NCI-H1436 (cell line): ENCODE data around the gene CHPF2.

ENCODE experiments used
- DNase-seq: peaks from one replicate; lab custom pipeline; 2025; lab: John Stamatoyannopoulos, UW

Gene CHPF2

DNA sequence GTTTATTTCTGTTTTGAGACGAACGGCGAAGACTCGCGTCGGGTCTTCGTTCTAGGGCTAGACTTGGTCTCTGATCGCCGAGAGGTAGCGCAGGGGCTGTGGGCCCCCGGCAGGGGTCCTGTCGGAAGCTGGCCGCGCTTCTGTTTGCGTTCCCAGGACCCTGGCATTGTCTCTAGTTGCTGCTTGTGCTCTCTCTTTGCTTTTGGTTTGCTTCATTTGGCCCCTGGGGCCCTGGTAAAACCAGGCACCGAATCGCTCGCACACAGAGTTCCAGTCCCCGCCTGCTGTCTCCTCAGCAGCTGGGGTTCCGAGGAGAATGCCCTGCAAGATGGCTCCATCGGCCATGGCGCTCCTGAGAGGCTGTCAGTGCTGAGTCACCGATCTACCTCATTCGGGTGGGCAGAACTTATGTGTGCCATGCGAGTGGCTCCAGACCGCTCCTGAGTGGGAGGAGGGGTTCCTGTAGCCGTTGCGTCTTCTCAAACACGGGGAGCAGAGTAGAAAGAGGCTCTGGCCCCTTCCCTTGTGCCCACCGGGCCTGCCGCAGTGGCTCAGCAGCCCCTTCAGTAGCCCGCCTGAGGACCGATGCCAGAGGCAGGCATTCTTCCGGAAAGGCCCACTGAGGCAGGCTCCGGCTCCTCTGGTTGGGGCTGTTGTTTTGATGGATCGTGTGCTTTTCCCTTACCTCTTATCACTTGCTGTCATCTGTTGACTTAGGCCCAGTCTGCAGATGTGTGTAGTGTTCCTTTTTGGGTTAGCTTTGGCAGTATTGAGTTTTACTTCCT is 826 bp downstream of the CHPF2 start:
- no peak for DNase-seq

DNA sequence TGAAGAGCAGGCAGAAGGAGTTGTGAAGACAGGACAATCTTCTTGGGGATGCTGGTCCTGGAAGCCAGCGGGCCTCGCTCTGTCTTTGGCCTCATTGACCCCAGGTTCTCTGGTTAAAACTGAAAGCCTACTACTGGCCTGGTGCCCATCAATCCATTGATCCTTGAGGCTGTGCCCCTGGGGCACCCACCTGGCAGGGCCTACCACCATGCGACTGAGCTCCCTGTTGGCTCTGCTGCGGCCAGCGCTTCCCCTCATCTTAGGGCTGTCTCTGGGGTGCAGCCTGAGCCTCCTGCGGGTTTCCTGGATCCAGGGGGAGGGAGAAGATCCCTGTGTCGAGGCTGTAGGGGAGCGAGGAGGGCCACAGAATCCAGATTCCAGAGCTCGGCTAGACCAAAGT is 1.5 kb downstream of the CHPF2 start:
- DNase-seq = no peak

- DNase-seq = no peak
Observed at GRCh38 chr7:151235091-151235787, 3.0 kb downstream of the CHPF2 start.

- DNase-seq = no peak
Observed at GRCh38 chr7:151236406-151236805, 4.1 kb downstream of the CHPF2 start.

GRCh38 chr7:151237244-151238189 is 5.2 kb downstream of the CHPF2 start:
- no peak for DNase-seq

DNA sequence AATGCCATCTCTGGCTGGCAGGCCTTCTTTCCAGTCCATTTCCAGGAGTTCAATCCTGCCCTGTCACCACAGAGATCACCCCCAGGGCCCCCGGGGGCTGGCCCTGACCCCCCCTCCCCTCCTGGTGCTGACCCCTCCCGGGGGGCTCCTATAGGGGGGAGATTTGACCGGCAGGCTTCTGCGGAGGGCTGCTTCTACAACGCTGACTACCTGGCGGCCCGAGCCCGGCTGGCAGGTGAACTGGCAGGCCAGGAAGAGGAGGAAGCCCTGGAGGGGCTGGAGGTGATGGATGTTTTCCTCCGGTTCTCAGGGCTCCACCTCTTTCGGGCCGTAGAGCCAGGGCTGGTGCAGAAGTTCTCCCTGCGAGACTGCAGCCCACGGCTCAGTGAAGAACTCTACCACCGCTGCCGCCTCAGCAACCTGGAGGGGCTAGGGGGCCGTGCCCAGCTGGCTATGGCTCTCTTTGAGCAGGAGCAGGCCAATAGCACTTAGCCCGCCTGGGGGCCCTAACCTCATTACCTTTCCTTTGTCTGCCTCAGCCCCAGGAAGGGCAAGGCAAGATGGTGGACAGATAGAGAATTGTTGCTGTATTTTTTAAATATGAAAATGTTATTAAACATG is 6.0 kb downstream of the CHPF2 start:
- no peak for DNase-seq

DNA sequence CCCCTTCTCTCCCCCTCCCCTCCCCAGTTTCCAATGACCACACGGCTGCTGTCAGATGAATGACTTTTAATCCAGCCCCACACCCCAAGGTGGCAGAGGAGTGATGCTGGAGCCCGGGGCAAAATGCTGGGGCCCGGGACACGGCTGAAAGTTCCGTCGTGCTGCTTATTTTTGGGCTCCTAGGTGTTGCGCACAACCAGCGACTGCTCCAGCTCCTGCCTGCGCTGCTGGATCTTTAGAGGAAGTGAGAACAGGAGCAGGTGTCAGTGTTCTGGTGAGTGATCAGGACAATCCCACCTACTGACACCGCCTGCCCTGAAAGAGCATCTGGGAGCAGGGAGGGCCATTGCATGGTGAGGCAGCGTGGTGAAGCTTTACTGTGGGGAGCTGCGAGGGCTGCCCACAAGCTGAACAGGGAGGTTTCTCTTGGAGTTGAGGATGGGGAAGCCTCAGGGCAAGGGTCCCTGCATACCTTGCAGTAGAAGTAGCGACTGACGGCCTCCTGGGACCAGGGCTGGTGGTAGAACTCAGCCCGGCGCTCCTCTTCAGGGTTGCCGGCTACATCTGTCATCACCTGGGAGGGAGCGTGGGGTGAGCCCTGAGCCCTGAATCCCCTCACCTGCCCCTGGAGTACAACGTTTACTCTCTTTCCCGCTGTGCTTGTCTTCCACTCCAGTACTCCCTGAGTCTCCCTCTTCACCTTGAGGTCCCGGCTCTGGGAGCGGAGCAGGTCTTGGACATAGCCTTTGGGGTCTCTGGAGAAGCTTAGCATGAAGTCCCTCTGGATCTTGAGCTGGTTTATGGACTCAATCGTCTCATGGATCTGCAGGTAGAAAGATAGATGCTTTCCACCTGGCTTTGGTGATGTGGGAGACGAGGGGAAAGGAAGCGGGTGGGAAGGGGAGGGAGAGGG is 6.9 kb downstream of the CHPF2 start:
- DNase-seq = no peak

GRCh38 chr7:151239837-151240459 is 7.7 kb downstream of the CHPF2 start:
- DNase-seq = no peak

DNA sequence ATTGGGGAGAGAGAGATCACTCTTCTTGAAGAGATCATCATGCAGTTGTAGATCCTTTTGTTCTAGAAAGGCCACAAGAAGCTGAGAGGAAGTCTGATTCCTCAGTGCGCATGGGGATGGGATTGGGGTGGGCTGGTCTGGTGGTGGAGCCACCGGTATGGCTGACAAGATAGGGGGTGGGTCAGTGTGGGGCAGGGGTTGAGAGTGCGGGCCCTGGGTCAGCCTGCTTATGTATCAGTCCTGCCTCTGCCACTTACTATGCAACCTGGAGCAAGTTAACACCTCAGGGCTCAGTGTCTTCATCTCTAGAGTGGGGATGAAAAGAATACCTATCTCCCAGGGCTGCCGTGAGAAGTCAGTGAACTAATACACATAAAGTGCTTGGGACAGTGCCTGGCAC is 8.3 kb downstream of the CHPF2 start:
- DNase-seq = no peak

- no peak for DNase-seq
Observed at GRCh38 chr7:151240942-151241754, 8.9 kb downstream of the CHPF2 start.

GRCh38 chr7:151241755-151242096 is 9.4 kb downstream of the CHPF2 start:
- DNase-seq = no peak

DNA sequence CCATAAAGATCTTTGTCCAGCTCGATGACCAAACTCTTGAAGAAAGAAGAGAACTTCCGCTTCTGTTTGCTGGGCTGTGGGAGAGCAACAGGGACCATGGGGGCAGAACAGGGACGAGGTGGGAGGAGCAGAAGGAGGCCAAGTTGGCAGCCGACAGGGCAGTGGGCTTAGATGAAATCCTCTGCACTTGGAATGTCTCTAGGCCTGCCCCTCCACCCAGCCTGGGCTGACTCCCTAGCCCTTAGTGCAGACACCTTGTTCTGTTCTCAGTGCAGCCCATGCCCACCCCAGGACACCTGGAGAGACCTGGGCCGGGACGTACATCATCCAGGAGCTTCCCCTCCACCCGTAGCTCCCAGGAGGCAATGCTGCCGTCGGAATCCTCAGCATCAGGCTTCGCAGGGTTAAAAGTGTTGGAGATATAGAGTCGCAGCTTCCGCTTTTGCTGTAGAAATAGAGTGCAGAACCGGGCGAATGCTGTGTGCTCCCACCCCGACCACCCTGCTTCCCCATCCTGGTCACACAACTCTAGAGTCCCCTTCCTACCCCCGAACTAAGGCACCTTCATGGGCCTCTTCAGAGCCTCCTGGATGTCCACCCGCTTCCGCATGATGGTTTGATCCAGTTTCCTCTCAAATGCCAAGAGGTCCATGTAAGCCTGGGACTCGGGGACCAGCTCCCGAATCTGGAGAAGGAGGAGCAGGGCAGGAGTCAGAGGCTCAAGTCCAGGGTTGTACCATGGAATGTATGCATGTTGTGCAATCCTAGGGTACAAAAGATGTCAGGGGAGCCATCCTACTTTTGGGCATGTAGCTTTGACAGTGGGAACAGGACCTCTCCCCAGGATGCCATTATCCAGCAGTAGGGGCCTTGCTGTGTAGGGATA is 10.1 kb downstream of the CHPF2 start:
- DNase-seq = no peak

DNA sequence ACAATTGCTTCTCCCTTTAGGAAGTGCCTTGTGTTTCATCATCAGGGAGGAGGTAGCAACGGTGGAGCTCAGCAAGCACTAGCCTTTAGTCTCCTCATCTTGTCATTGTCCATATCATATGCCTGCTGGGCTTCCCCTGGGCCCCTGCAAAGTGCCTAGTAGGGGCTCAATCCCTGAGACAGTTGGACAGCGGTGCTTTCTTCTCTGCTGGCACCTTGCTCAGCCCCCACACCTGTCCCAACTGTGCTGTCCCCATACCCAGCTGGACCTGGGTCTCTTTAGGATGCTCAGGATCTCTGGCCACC is 10.7 kb downstream of the CHPF2 start:
- DNase-seq = no peak

DNA sequence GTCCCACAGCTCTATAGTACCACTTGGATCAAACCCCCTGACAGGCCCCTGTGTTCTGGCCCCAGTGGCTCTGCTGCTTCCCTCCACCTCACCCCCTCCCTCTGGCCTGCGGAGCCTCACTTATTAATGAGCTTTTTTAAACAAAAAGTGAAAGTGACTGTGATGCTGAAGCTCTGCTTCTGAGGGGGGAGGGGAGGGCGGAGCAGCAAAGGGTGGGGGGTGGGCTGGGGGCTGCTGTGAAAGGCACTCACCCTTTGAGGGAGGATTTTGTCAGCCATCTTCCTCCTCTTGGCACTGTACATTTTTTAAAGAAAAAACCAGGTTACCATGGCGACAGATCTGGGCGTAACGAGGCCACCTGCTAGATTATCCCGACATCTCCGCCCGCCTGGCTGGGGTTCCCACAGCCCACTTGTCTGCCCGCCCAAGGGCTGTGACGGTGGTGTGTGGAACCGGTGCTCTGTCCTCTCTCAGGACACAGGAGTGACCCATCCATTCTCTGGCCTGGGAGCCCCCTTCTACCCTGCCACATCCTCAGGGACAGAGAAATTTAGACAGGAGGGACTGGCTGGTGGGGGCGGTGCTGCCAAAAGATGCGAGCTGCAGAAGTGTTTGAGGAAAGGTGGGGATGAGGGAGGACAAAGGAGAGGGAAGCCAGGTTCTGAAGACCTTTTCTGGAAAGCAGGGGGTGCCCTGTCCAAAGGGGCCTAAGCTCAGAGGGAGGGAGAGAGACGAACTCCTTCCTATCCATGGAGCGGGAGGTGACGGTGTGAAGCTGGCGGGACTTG is 11.3 kb downstream of the CHPF2 start:
- no peak for DNase-seq

DNA sequence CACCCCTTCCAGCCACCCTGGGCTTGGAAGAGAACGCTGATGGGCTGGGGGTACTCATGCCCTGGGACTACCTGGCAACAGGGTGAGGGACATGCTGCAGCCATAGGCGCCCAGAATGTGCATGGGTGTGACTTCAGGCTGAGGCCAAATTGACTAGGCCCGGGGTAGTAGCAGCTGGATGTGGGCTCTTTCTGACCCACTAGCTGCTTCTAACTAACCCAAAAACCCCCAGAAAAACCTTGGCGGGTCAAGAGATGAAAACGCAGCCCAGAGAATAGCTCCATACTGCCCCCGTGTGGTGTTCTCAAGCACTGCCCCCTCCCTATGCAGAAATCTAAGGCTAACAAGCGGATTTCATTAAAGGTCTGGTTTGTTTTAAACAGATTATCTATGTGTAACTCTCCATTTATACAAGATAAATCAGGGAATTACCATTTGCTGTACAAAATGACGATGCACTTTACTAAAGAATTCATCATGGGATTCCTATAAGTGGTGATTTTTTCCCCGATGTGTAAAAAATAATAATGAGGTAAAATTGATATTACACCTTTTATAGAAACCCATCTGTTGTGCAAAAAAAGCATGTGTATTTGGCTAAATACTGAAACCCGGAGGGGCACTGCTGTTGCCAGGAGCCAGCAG is 12.0 kb downstream of the CHPF2 start:
- DNase-seq = peak; percentile 34

GRCh38 chr7:151244841-151245346 is 12.6 kb downstream of the CHPF2 start:
- no peak for DNase-seq

DNA sequence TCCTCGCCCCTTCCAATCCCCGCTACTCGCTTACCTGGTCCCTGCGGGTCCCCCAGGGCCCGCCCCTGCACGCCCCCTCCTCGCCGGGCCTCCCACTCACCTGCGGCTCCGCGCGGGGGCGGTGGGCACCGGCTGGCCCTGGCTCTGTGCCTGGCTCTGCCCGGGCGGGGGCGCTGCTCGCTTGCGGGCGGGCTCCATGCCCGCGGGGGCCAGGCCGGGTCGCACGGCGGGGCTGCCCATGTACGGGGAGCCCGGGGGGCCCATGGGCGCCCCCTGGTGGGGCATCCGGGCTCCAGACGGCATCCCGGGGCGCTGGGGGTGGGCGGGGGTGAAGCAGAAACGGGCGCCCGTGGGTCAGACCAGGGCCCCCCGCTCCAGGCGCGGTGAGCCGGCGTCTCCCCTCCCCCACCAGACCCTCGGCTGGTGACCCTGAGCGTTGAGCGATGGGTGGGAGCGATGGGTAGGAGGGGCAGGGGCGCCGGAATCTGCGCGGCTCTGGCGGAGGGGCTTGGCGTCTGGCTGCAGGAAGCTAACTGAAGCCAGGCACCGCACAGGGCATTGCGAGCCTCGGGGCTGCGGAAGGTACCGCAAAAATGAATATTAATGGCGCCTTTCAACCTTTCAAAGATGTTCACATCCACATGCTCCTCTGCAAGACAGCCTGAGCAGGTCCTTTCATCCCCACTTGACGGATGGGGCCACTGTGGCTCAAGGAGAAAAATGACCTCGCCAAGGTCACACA is 13.2 kb downstream of the CHPF2 start:
- DNase-seq = peak; percentile 34
